Neural cell (in vitro differentiated cells): ENCODE results near the gene NPC1. TPM values are rescaled to one million over a fixed set of nuclear protein-coding genes. Genes with fewer than 3 reads are reported as not detected.

Experiments
- H2AFZ ChIP-seq: fragments of 200-600, 300-800 bp; sonication (generic), shearing (Covaris generic); 2 replicates; pipeline ENCODE4 v1.6.0; 2014; ENCODE audit warnings: low read depth, mild to moderate bottlenecking, antibody characterized with exemption, low read length, moderate library complexity
- H3F3A ChIP-seq: fragments of 200-600 bp; shearing (Covaris generic); 2 replicates; pipeline ENCODE4 v1.6.1; 2016; ENCODE audit warnings: mild to moderate bottlenecking, moderate library complexity, mixed read lengths, antibody characterized with exemption, low read length; ENCODE audit not compliant: insufficient read depth, poor library complexity, severe bottlenecking
- H3K27ac ChIP-seq: fragments of 200-600, 300-800 bp; sonication (generic), shearing (Covaris generic); 2 replicates; pipeline ENCODE4 v1.5.1; 2014; ENCODE audit warnings: mild to moderate bottlenecking, low read length, moderate library complexity
- H3K27me3 ChIP-seq: fragments of 300-800, 200-600 bp; sonication (generic), shearing (Covaris generic); 2 replicates; pipeline ENCODE4 v1.6.0; 2014; ENCODE audit warnings: mild to moderate bottlenecking, low read depth, low read length, moderate library complexity; ENCODE audit not compliant: insufficient read depth
- H3K36me3 ChIP-seq: fragments of 300-800, 200-600 bp; sonication (generic), shearing (Covaris generic); 2 replicates; pipeline ENCODE4 v1.5.1; 2014; ENCODE audit warnings: mild to moderate bottlenecking, antibody characterized with exemption, low read length, moderate library complexity; ENCODE audit not compliant: insufficient read depth
- H3K4me2 ChIP-seq: fragments of 300-800, 200-600 bp; sonication (generic), shearing (Covaris generic); 2 replicates; pipeline ENCODE4 v1.6.0; 2014; ENCODE audit warnings: mild to moderate bottlenecking, low read length
- H3K4me3 ChIP-seq: fragments of 300-800, 200-600 bp; sonication (generic), shearing (Covaris generic); 2 replicates; pipeline ENCODE4 v1.5.1; 2014; ENCODE audit warnings: mild to moderate bottlenecking, low read length, moderate library complexity
- H3K79me2 ChIP-seq: fragments of 200-600 bp; shearing (Covaris generic); replicated peaks from 2 replicates; pipeline ENCODE4 v1.6.0; 2014; ENCODE audit warnings: mild to moderate bottlenecking, low read length, moderate library complexity; ENCODE audit not compliant: insufficient read depth
- H3K9ac ChIP-seq: fragments of 300-800, 200-600 bp; sonication (generic), shearing (Covaris generic); 2 replicates; pipeline ENCODE4 v1.6.1; 2016; ENCODE audit warnings: mild to moderate bottlenecking, low read length, mixed read lengths
- H3K9me2 ChIP-seq: fragments of 200-600 bp; shearing (Covaris generic); 2 replicates; pipeline ENCODE4 v1.6.1; 2016; ENCODE audit warnings: mild to moderate bottlenecking, low read length, mixed read lengths; ENCODE audit not compliant: insufficient read depth
- H3K9me3 ChIP-seq: fragments of 200-600, 300-800 bp; sonication (generic), shearing (Covaris generic); 2 replicates; pipeline ENCODE4 v1.6.1; 2016; ENCODE audit warnings: mild to moderate bottlenecking, mixed run types, low read length, moderate library complexity, mixed read lengths
- H4K20me1 ChIP-seq: fragments of 200-600 bp; shearing (Covaris generic); 2 replicates; pipeline ENCODE4 v1.6.1; 2016; ENCODE audit warnings: mild to moderate bottlenecking, mixed run types; ENCODE audit not compliant: insufficient read depth
- EP300 ChIP-seq: fragments of 450-650 bp; conservative IDR thresholded peaks from 2 replicates; pipeline ENCODE4 v1.6.1; 2014; ENCODE audit warnings: antibody characterized with exemption, mild to moderate bottlenecking, moderate library complexity; ENCODE audit not compliant: poor library complexity, severe bottlenecking
- EZH2 ChIP-seq: fragments of 200-600, 300-800 bp; shearing (Covaris generic), sonication (generic); IDR thresholded peaks from 2 replicates; pipeline ENCODE4 v1.6.1; 2014; ENCODE audit warnings: antibody characterized with exemption, low read length, borderline replicate concordance, mild to moderate bottlenecking; ENCODE audit not compliant: insufficient read depth, poor library complexity, severe bottlenecking
- MXI1 ChIP-seq: fragments of 450-650 bp; conservative IDR thresholded peaks from 2 replicates; pipeline ENCODE4 v1.6.1; 2014; ENCODE audit warnings: antibody characterized with exemption, mild to moderate bottlenecking; ENCODE audit not compliant: poor library complexity, severe bottlenecking
- POLR2AphosphoS5 ChIP-seq: IDR thresholded peaks from 2 replicates; pipeline ENCODE4 v1.6.1; 2012
- RAD21 ChIP-seq: fragments of 450-650 bp; conservative IDR thresholded peaks from 2 replicates; pipeline ENCODE4 v1.6.1; 2014; ENCODE audit warnings: antibody characterized with exemption, mild to moderate bottlenecking, moderate library complexity
- SMC3 ChIP-seq: fragments of 450-650 bp; conservative IDR thresholded peaks from 2 replicates; pipeline ENCODE4 v1.6.1; 2014; ENCODE audit warnings: antibody characterized with exemption, mild to moderate bottlenecking, moderate library complexity; ENCODE audit not compliant: poor library complexity
- TAF1 ChIP-seq: IDR thresholded peaks from 2 replicates; pipeline ENCODE4 v1.6.1; 2012; ENCODE audit warnings: low read depth
- polyA plus RNA-seq: library from polyadenylated mRNA; depleted of rRNA; stranded (reverse); fragments of >200 nt; gene quantifications from 2 replicates; pipeline ENCODE4 v1.2.3, GENCODE V29; 2014
- TF ChIP-seq, protein P1 (sequence below): fragments of 450-650 bp; IDR thresholded peaks from 2 replicates; pipeline ENCODE4 v1.5.1; 2014; ENCODE audit warnings: antibody characterized with exemption, mild to moderate bottlenecking, moderate library complexity; ENCODE audit not compliant: poor library complexity, severe bottlenecking
- TF ChIP-seq, protein P2 (sequence below): IDR thresholded peaks from 2 replicates; pipeline ENCODE4 v1.6.1; 2012; ENCODE audit warnings: borderline replicate concordance

The NPC1 gene
- polyA plus RNA-seq, 1 donor from 2014 or later, result 20.9 TPM

DNA sequence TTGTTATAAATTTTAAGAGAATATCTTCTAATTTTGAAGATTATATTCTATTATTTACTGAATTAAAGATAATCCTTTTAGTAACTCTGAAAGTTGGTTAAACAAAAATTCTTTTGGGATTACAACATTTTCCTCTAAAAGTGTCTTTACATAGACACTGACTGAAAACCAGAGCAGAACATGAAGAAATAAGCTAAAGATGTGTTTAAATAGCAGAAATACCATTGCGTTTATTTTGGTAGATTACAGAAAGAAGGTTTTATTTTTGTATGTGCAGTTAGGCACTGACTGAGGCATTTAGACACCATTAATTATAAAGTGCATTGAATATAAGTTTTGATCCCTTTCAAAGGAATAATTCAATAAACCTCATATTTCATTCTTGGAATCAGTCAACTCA, 13.5 kb upstream of the NPC1 start:
- Histone ChIP-seq H4K20me1 (no peaks in the 10 kb centered on the region), H3K9ac (no peak overlapping the region), H3K9me2 (no peaks in the 10 kb centered on the region), H3K36me3 (no peaks in the 10 kb centered on the region), H3K4me3 (no peak overlapping the region), H3K4me2 (no peak overlapping the region), H3K79me2 (no peaks in the 10 kb centered on the region), H2AFZ (no peak overlapping the region), H3K9me3 (no peaks in the 10 kb centered on the region), H3K27me3 (no peaks in the 10 kb centered on the region), H3K27ac (no peak overlapping the region), H3F3A (no peaks in the 10 kb centered on the region)
- TF ChIP-seq TAF1 (no peak), EP300 (no peak)
- TF ChIP-seq, protein P1, sequence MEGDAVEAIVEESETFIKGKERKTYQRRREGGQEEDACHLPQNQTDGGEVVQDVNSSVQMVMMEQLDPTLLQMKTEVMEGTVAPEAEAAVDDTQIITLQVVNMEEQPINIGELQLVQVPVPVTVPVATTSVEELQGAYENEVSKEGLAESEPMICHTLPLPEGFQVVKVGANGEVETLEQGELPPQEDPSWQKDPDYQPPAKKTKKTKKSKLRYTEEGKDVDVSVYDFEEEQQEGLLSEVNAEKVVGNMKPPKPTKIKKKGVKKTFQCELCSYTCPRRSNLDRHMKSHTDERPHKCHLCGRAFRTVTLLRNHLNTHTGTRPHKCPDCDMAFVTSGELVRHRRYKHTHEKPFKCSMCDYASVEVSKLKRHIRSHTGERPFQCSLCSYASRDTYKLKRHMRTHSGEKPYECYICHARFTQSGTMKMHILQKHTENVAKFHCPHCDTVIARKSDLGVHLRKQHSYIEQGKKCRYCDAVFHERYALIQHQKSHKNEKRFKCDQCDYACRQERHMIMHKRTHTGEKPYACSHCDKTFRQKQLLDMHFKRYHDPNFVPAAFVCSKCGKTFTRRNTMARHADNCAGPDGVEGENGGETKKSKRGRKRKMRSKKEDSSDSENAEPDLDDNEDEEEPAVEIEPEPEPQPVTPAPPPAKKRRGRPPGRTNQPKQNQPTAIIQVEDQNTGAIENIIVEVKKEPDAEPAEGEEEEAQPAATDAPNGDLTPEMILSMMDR, result no peak

DNA sequence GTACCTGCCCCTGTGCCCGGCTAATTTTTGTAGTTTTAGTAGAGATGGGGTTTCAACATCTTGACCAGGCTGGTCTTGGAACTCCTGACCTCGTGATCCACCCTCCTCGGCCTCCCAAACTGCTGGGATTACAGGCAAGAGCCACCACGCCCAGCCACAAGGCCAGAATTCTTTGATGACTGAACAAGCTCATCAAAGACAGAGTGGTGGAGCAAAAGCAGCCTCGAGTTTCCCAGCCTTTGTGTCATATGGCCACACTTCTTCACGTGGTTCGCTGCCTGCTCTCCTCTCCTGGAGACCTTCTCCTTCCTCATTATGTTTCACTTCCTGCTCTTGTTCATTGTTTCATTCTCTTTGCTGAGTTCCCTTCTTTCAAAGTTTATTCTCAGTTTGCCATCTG, 9.9 kb upstream of the NPC1 start:
- Histone ChIP-seq H3K4me2 (no peak overlapping the region), H3K4me3 (no peak overlapping the region), H3K9ac (no peak overlapping the region), H3F3A (no peaks in the 10 kb centered on the region), H3K79me2 (no peaks in the 10 kb centered on the region), H3K27me3 (no peaks in the 10 kb centered on the region), H2AFZ (no peak overlapping the region), H3K9me3 (no peaks in the 10 kb centered on the region), H3K9me2 (no peaks in the 10 kb centered on the region), H3K27ac (no peak overlapping the region), H3K36me3 (no peaks in the 10 kb centered on the region), H4K20me1 (no peaks in the 10 kb centered on the region)
- TF ChIP-seq EZH2 (no peak), TAF1 (no peak), SMC3 (no peak)
- TF ChIP-seq, protein P2, sequence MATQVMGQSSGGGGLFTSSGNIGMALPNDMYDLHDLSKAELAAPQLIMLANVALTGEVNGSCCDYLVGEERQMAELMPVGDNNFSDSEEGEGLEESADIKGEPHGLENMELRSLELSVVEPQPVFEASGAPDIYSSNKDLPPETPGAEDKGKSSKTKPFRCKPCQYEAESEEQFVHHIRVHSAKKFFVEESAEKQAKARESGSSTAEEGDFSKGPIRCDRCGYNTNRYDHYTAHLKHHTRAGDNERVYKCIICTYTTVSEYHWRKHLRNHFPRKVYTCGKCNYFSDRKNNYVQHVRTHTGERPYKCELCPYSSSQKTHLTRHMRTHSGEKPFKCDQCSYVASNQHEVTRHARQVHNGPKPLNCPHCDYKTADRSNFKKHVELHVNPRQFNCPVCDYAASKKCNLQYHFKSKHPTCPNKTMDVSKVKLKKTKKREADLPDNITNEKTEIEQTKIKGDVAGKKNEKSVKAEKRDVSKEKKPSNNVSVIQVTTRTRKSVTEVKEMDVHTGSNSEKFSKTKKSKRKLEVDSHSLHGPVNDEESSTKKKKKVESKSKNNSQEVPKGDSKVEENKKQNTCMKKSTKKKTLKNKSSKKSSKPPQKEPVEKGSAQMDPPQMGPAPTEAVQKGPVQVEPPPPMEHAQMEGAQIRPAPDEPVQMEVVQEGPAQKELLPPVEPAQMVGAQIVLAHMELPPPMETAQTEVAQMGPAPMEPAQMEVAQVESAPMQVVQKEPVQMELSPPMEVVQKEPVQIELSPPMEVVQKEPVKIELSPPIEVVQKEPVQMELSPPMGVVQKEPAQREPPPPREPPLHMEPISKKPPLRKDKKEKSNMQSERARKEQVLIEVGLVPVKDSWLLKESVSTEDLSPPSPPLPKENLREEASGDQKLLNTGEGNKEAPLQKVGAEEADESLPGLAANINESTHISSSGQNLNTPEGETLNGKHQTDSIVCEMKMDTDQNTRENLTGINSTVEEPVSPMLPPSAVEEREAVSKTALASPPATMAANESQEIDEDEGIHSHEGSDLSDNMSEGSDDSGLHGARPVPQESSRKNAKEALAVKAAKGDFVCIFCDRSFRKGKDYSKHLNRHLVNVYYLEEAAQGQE, result no peak

DNA sequence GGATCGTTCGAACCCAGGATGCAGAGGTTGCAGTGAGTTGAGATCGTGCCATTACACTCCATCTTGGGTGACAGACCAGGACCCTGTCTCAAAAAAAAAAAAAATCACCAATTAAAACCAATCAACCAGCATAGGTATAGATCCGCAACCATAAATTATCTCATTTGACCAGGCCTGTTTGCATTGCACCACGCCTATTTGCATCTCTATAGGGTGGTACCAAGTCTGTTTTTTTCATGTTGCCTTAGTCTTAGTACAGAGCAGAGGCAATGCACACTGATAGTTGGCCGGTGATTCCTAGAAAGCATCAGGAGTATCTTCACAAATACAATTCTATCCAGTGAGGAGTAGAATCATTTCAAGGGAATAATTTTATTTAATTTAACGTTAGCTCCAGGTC, 9.3 kb upstream of the NPC1 start:
- Histone ChIP-seq H3F3A (no peaks in the 10 kb centered on the region), H3K79me2 (no peaks in the 10 kb centered on the region), H3K9ac (no peak overlapping the region), H3K27ac (no peak overlapping the region), H3K9me2 (no peaks in the 10 kb centered on the region), H2AFZ (no peak overlapping the region), H3K9me3 (no peaks in the 10 kb centered on the region), H3K4me2 (no peak overlapping the region), H3K36me3 (no peaks in the 10 kb centered on the region), H3K4me3 (no peak overlapping the region), H4K20me1 (no peaks in the 10 kb centered on the region), H3K27me3 (no peaks in the 10 kb centered on the region)
- TF ChIP-seq MXI1, result no peak
- no peak for TF ChIP-seq TAF1
- no peak for TF ChIP-seq EZH2
- no peak for TF ChIP-seq POLR2AphosphoS5
- TF ChIP-seq, protein P2, result no peak
- TF ChIP-seq EP300, result no peak
- TF ChIP-seq RAD21, result no peak
- TF ChIP-seq, protein P1, result no peak
- TF ChIP-seq SMC3, result no peak
